Neuron (in vitro differentiated cells): ENCODE measurements around the gene NFS1.

Experiments
- H2AFZ ChIP-seq: one replicate; pipeline ENCODE4 v1.6.1; 2013; ENCODE audit warnings: low read depth, mild to moderate bottlenecking, inconsistent platforms, low read length, moderate library complexity
- H3K27me3 ChIP-seq: one replicate; pipeline ENCODE4 v1.6.1; 2013; ENCODE audit warnings: low read length; ENCODE audit not compliant: insufficient read depth
- H3K36me3 ChIP-seq: one replicate; pipeline ENCODE4 v1.6.1; 2013; ENCODE audit warnings: low read length; ENCODE audit not compliant: insufficient read depth
- H3K4me1 ChIP-seq: one replicate; pipeline ENCODE4 v1.6.1; 2013; ENCODE audit warnings: low read length; ENCODE audit not compliant: insufficient read depth
- H3K4me3 ChIP-seq: 2 replicates; pipeline ENCODE4 v1.5.1; 2013; ENCODE audit warnings: mild to moderate bottlenecking, low read length, moderate library complexity
- H3K9me3 ChIP-seq: one replicate; pipeline ENCODE4 v1.6.1; 2013; ENCODE audit warnings: low read length

NFS1 gene

DNA sequence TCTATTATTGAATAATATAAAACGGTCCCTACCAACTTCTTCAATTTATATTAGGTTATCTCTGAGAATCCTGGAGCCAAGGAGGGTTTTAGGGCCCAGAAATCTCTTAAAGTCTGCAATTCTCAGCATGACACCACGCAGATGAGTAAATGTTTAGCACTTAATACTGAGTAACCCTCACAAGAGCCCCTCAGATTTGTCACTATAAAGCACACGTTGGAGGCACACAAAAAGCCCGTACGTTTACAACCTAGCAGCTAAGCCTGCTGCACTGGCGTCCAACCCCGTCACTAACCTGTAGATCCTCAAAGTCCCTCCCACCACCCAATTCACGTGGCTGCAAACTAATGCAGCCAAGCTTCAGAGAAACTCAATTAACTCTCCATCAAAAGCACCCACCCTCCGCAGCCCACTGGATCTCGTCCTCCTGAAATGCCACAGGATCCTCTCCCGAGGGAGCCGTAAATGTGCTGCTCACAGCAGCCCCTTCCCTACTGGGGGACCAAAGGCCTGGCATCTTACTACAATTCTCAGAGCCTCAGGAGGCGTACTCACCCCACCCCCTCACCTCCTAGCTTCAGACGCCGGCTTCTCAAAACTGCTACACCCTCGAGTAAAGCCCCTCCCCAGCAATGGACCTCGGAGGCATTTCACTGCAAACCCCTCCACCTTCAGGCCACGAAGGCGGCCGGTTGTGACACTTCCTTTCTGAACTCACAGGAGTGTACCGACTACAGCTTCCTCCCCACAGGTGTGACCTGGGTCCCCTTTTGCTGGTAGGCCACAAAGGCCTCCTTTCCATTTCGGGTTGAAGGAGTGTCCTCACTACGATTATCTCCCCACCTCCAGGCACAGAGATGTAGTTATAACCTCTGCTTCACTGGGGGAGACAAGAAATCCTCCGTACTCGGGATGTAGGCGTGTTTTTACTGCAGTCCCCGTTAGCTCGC is 35.4 kb downstream of the NFS1 start:
- peaks cover 27% of the 10 kb centered on the region for H3K4me1 ChIP-seq
- no peaks in the 10 kb centered on the region for H3K9me3 ChIP-seq

DNA sequence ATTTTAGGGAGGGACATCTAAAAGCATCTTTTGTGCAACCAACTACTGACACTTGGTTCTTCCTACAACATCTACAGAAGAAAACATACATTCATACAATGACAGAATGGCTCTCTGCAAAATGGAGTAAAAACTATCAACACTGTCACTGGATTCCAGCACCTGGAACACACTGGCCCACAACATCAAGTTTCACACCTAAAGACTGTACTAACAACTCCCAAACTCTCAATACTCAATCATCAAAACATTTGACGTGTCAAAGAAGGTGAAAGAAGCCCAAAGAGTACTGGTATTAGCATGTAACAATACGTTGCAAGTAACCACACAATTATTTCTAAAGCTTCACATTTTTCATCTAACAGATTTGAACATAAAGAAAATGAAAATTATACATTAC is 36.6 kb downstream of the NFS1 start:
- Histone ChIP-seq H3K4me1 (peaks cover 27% of the 10 kb centered on the region), H3K36me3 (peaks cover under 1% of the 10 kb centered on the region), H3K27me3 (no peaks in the 10 kb centered on the region), H2AFZ (no peak overlapping the region), H3K4me3 (peak overlapping the region; percentile 69), H3K9me3 (no peaks in the 10 kb centered on the region)

More for the DNA sequence above, 35.4 kb downstream of the NFS1 start:
- Histone ChIP-seq H3K36me3 (peaks cover 4% of the 10 kb centered on the region), H3K4me3 (peak overlapping the region; percentile 69), H2AFZ (no peak overlapping the region), H3K27me3 (no peaks in the 10 kb centered on the region)

DNA sequence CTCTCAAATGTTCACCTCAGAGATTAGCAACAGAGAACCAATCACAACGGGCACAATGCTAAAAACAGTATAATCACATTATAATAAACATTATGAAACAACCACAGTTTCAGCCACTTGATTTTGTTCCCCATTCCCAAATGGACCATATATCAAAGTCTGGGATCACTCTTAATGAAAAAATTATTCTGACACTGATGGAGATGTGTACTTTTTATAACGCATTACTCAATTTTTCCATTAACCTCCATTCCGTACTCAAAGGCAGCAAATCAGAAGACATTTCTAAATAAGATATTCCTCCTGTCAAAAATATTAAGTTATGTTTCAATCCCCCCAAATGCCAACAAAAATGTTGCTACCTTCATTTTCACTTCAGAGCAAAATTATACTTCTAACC is 37.2 kb downstream of the NFS1 start:
- peaks cover 7% of the 10 kb centered on the region for H3K36me3 ChIP-seq
- no peaks in the 10 kb centered on the region for H3K9me3 ChIP-seq

DNA sequence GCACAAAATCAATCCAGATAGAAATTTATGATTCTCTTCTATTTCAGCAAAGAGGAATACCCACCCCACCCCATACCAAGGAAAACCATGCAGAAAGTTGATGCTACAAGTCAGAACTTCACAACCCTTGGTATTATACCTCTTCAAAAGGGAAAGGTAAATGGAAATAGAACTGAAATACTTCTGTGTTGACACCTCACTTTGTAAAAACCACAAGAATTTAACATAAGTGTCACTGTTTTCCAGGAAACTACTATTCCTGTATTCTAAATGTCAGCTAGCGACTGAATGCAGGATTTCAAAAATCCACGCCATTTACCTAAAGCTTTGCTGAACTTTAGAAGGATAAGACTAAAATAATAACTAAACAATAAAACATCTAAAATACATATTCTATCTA is 38.1 kb downstream of the NFS1 start:
- Histone ChIP-seq H2AFZ (no peak overlapping the region), H3K36me3 (peaks cover 8% of the 10 kb centered on the region), H3K4me1 (peaks cover 27% of the 10 kb centered on the region), H3K4me3 (no peak overlapping the region), H3K27me3 (no peaks in the 10 kb centered on the region), H3K9me3 (no peaks in the 10 kb centered on the region)

More for the DNA sequence above, 37.2 kb downstream of the NFS1 start:
- peaks cover 27% of the 10 kb centered on the region for H3K4me1 ChIP-seq
- peak overlapping the region; percentile 69 for H3K4me3 ChIP-seq
- H2AFZ ChIP-seq, result no peak overlapping the region
- no peaks in the 10 kb centered on the region for H3K27me3 ChIP-seq

DNA sequence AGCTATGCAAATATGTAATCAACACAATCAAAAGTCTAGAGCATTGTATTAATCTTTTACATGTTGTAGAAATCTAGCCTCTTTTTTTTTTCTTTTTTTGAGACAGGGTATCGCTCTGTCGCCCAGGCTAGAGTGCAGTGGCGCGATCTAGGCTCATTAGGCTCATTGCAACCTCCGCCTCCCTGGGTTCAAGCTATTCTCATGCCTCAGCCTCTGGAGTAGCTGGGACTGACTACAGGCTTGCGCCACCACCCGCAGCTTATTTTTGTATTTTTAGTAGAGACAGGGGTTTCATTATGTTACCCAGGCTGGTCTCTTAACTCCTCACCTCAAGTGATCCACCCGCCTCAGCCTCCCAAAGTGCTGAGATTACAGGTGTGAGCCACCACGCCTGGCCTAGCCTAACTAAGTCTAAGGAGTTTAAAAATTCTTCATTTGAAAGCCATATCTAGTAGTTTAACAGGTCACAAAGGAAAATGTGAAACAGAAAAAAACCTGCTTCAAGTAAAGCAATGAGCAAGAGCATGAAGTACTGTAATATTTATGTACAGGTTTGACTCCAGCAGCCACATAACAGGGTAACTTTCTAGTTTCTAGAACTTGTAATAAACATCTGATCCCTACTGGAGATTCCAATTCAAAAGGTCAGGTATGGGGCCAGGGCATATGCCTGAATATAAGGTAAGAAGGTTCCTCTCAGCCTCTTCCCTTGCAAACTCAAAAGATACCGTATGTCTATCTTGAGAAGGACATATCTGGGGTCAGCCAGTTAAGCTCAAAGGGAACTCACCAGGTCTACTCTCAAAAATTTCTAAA is 38.8 kb downstream of the NFS1 start:
- H3K4me1 ChIP-seq, result peaks cover 27% of the 10 kb centered on the region
- H3K9me3 ChIP-seq, result no peaks in the 10 kb centered on the region
- H3K27me3 ChIP-seq, result no peaks in the 10 kb centered on the region
- H2AFZ ChIP-seq, result no peak overlapping the region
- H3K36me3 ChIP-seq, result peaks cover 12% of the 10 kb centered on the region
- H3K4me3 ChIP-seq, result no peak overlapping the region

DNA sequence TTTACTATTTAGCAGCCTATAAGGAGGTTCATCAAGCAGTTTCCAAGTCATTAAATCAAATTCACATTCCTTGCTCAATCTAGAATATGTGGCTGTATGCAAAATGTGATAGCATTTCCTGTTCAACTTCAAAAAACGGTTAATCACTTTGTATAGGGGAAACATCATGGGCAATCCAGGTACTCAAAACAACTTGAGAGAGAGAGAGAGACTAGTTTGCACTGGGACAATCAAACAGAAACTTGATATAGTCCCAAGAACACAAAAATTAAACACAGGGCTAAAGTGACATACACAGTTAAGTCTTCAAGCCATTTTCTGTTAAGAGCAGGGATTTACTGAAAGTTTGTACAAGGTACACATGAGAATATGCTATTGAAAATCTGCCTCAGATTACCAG is 41.9 kb downstream of the NFS1 start:
- Histone ChIP-seq H3K4me3 (no peak overlapping the region), H3K36me3 (peaks cover 40% of the 10 kb centered on the region), H3K27me3 (no peaks in the 10 kb centered on the region), H3K4me1 (peaks cover 16% of the 10 kb centered on the region), H2AFZ (no peak overlapping the region), H3K9me3 (peaks cover 5% of the 10 kb centered on the region)

DNA sequence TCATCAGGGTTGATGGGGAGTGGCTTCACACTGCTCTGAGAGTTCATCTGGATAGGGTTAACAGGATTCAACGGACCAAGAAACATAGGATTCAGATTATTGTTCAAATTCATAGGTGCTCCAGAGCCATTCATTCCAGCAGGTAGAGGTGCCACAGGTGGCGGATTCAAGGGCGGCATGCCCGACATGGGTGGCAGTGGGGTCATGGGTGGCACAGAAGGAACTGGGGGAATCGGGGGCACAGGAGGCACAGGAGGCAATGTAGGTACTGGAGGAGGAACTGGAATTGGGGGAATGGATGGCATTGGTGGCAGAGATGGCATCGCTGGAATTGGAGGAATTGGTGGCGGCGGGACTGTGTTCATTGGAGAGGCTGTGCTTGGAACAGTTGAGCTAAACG is 44.7 kb downstream of the NFS1 start:
- Histone ChIP-seq H3K4me3 (no peak overlapping the region), H3K9me3 (peaks cover 5% of the 10 kb centered on the region), H2AFZ (no peak overlapping the region), H3K27me3 (no peaks in the 10 kb centered on the region), H3K36me3 (peaks cover 48% of the 10 kb centered on the region), H3K4me1 (no peaks in the 10 kb centered on the region)

DNA sequence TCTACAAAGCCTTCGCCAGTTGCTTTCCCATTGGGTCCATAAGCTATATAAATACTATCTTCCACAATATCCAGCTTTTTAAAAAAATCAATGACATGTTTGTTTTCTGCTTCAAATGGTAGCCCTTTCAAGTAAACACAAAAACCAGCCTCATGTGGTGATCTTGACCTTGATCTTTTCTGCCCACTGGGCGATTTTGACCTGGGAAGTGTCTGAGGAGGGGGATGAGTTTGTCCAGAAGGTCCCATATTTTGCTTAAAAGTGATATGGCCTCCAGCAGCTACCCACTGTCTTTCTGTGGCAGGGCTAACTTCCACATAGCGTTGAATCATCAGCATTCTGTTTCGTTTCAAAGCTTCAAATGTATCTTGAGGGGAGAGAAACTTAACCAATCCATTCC is 45.3 kb downstream of the NFS1 start:
- Histone ChIP-seq H3K4me3 (no peak overlapping the region), H3K4me1 (no peaks in the 10 kb centered on the region), H2AFZ (no peak overlapping the region), H3K27me3 (no peaks in the 10 kb centered on the region), H3K36me3 (peaks cover 50% of the 10 kb centered on the region), H3K9me3 (peaks cover 5% of the 10 kb centered on the region)

DNA sequence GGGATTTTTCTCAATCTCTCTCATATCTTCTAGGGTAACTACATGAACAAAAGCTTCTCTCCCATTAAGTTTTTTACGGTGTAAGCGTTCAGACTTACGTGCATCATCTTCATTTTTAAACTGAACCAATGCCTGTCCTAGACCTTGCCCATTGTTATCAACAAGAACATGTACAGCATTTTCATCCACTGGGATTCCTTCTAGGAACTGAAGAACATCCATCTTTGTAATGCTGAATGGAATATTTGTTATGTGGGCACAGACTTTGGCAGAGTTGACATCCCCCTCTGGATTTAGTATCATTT is 45.8 kb downstream of the NFS1 start:
- Histone ChIP-seq H3K4me1 (no peaks in the 10 kb centered on the region), H3K36me3 (peaks cover 50% of the 10 kb centered on the region), H3K27me3 (no peaks in the 10 kb centered on the region), H3K4me3 (no peak overlapping the region), H3K9me3 (peaks cover 5% of the 10 kb centered on the region), H2AFZ (no peak overlapping the region)

DNA sequence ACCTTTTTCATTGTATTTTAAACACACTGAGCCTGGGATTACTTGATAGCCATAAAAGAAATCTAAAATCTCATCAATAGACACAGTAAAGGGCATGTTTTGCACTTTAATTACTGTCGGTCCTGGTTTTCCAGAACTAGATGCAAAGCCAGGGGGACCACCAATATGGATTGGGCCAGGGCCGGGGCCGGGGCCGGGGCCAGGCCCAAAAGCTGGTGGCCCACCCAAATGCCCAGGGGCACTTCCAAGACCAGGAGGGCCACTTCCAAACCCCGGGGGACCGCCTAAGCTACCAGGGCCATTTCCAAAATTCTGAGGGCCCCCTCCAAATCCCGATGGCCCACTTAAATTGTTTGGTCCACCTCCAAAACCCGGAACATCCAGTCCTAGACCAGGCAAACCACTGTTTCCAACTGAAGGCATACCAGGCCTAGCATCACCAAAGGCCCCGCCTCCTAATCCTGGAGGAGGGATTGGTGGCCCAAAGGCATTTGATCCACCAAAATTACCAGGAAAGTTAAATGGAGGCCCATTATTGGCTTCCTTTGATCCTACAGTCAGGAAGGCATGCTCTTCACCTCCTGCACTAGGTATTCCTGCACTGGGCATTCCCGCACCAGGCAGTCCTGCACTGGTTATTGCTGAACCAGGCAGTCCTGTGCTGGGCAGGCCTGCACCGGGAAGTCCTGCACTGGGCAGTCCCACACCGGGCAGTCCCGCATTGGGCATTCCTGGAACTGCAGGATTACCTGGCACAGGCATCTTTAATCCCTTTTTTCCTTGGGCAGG is 46.3 kb downstream of the NFS1 start:
- Histone ChIP-seq H3K27me3 (no peaks in the 10 kb centered on the region), H2AFZ (no peak overlapping the region), H3K9me3 (peaks cover 5% of the 10 kb centered on the region), H3K36me3 (peaks cover 50% of the 10 kb centered on the region), H3K4me3 (no peak overlapping the region), H3K4me1 (no peaks in the 10 kb centered on the region)

DNA sequence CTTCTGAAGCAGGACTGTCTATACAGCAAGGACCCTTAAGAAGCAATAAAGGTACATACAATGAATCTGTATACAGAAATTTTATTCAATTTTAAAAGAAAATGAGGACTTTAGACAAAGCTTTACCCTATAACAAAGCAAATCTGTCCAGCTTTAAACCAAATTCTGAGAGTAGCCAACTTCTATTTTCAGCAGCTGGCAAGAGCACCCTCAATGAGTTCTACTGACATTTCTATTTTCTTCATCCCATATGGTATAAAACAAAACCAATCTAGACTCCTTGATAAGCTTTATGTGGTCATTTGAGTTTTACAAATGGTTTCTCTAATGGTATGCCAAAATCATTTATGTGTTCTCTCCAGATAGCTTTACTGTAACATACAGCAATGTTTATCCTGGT is 47.2 kb downstream of the NFS1 start:
- no peak overlapping the region for H2AFZ ChIP-seq
- no peaks in the 10 kb centered on the region for H3K4me1 ChIP-seq
- no peaks in the 10 kb centered on the region for H3K27me3 ChIP-seq
- peaks cover 5% of the 10 kb centered on the region for H3K9me3 ChIP-seq
- peaks cover 43% of the 10 kb centered on the region for H3K36me3 ChIP-seq
- no peak overlapping the region for H3K4me3 ChIP-seq

DNA sequence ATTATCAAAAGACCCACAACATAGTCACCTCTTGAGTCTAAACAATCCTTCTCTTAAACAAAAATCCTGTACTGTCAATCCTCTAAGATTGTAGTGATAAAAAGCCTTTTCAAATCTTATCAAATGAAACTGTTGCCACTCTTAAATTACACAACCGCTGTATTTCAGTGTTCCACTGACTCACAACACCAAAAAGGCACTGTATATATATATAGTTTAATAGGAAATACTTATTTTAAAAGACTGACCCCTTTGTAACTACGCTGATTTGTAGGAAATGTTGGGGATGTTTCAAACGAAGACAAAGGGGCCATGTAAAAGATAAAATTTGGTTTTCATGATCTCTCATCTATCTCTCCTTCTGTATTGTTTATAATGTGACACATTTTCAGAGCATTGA is 48.5 kb downstream of the NFS1 start:
- no peaks in the 10 kb centered on the region for H3K27me3 ChIP-seq
- H2AFZ ChIP-seq, result no peak overlapping the region
- H3K9me3 ChIP-seq, result peaks cover 5% of the 10 kb centered on the region
- H3K36me3 ChIP-seq, result peaks cover 39% of the 10 kb centered on the region
- H3K4me1 ChIP-seq, result no peaks in the 10 kb centered on the region
- no peak overlapping the region for H3K4me3 ChIP-seq

DNA sequence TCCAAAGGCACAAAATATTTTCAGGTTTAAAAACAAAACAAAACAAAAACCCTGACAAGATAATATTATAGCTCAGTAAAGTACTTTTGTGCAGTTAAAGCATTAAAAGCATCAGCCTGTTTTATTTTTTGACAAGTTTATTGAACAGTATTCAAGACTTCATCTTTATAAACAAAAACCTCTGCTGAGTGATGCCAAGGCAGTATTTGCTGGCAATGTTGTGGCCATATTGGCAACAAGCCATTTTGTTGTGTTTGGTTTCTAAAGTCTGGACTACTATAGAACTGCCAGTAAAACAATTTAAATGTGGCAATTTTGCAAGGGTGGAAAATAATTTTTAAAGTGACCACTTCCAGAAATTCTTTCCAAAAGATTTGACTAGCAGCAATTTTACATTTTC is 50.3 kb downstream of the NFS1 start:
- Histone ChIP-seq H3K4me3 (no peak overlapping the region), H3K36me3 (peaks cover 23% of the 10 kb centered on the region), H3K9me3 (no peaks in the 10 kb centered on the region)

More for the DNA sequence above, 50.3 kb downstream of the NFS1 start:
- no peaks in the 10 kb centered on the region for H3K27me3 ChIP-seq
- H3K4me1 ChIP-seq, result no peaks in the 10 kb centered on the region
- H2AFZ ChIP-seq, result no peak overlapping the region
